Lung (tissue), 12 donors: ENCODE measurements around the gene ELP4. TPM values are rescaled to one million over a fixed set of nuclear protein-coding genes. Genes with fewer than 3 reads are reported as not detected.

Experiments
- ATAC-seq: fragments of 200-7000 bp; cut with Tn5 transposase; one replicate; pipeline ENCODE4 v1.9.1; 2020; ENCODE audit warnings: moderate number of reproducible peaks; ENCODE audit not compliant: insufficient read depth, low FRiP score
- DNase-seq, 3 donors: peaks; one replicate each; pipeline ENCODE4 v3.0.0-alpha.2; 2013 to 2017
- H3K27ac ChIP-seq, 2 donors: one replicate each; pipeline ENCODE4 v1.5.1; 2013; ENCODE audit warnings: mild to moderate bottlenecking in 2 of 2, moderate library complexity in 2 of 2, control low read depth in 1 of 2, inconsistent platforms in 1 of 2, low read depth in 1 of 2, low read length in 1 of 2
- H3K27me3 ChIP-seq, 3 donors: one replicate each; pipeline ENCODE4 v1.5.1; 2013; ENCODE audit warnings: low read length in 2 of 3; ENCODE audit not compliant: control insufficient read depth in 3 of 3, insufficient read depth in 3 of 3
- H3K36me3 ChIP-seq, 4 donors: one replicate each; pipeline ENCODE4 v1.5.1; 2013; ENCODE audit warnings: low read length in 4 of 4, mild to moderate bottlenecking in 1 of 4, moderate library complexity in 1 of 4; ENCODE audit not compliant: control insufficient read depth in 4 of 4, insufficient read depth in 4 of 4
- H3K4me1 ChIP-seq, 5 donors: one replicate each; pipeline ENCODE4 v1.5.1; 2013; ENCODE audit warnings: low read length in 5 of 5, mild to moderate bottlenecking in 2 of 5, moderate library complexity in 1 of 5; ENCODE audit not compliant: control insufficient read depth in 5 of 5, insufficient read depth in 5 of 5
- H3K4me3 ChIP-seq: one replicate; pipeline ENCODE4 v1.5.1; 2013; ENCODE audit warnings: mild to moderate bottlenecking, control low read depth, moderate library complexity
- H3K9ac ChIP-seq, 2 donors: one replicate each; pipeline ENCODE4 v1.5.1; 2013; ENCODE audit warnings: low read length in 2 of 2, control low read depth in 1 of 2; ENCODE audit not compliant: insufficient read depth in 1 of 2
- H3K9me3 ChIP-seq, 4 donors: one replicate each; pipeline ENCODE4 v1.5.1; 2013; ENCODE audit warnings: low read length in 3 of 4, mild to moderate bottlenecking in 1 of 4, moderate library complexity in 1 of 4; ENCODE audit not compliant: control insufficient read depth in 4 of 4, insufficient read depth in 3 of 4
- WGBS, 2 donors: extraction: QIAGEN DNeasy Blood & Tissue Kit; methylation state at CpG; one replicate each; pipeline ENCODE4 v1.1.7; 2013; 5-methylcytosine and 5-hydroxymethylcytosine counted together
- polyA plus RNA-seq, 2 donors: library from polyadenylated mRNA; stranded (reverse); fragments of 200-250 nt; gene quantifications; one replicate each; pipeline ENCODE4 v1.2.1, GENCODE V29; 2013
- total RNA-seq, 2 donors: library from RNA; depleted of rRNA in 1 of 2; stranded (reverse); fragments of >200 nt in 1 of 2; gene quantifications; one replicate each; pipeline ENCODE4 v1.2.1, GENCODE V29; 2014 to 2021
- TF ChIP-seq, protein P1 (sequence below): IDR thresholded peaks from 2 replicates; pipeline ENCODE4 v1.5.1; 2012; ENCODE audit warnings: mild to moderate bottlenecking; ENCODE audit errors: control extremely low read depth, extremely low read depth
- donor health status: control.
- donor health status: control.
- donor health status: Bipolar disorder and iron deficiency.
- donor health status: healthy.
- donor health status: DM: yes; HTN: yes; CAD: no.

The ELP4 gene
- total and polyA plus RNA-seq, 4 donors: 7.7 to 47.8 (median 13.7) TPM

DNA sequence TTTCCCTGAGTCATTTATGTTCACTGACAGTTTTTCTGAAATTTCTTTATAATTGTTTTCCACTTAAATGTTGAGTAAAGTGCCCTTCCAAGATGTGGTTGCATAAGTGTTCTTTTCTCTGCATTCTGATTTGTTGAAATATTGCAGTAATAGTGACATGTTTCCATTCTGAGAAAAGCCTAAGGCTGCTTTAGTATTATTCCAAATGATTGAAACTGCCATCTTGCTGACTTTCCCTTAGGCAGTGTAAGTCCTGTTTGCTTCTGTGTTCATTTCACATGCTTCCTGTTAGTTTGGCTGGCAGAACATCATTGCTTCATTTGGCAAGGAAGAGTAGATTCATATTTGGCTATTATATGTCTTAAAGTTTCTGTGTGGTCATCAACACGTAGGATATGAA lies 146.5 kb downstream of the ELP4 start:
- TF ChIP-seq, protein P1, sequence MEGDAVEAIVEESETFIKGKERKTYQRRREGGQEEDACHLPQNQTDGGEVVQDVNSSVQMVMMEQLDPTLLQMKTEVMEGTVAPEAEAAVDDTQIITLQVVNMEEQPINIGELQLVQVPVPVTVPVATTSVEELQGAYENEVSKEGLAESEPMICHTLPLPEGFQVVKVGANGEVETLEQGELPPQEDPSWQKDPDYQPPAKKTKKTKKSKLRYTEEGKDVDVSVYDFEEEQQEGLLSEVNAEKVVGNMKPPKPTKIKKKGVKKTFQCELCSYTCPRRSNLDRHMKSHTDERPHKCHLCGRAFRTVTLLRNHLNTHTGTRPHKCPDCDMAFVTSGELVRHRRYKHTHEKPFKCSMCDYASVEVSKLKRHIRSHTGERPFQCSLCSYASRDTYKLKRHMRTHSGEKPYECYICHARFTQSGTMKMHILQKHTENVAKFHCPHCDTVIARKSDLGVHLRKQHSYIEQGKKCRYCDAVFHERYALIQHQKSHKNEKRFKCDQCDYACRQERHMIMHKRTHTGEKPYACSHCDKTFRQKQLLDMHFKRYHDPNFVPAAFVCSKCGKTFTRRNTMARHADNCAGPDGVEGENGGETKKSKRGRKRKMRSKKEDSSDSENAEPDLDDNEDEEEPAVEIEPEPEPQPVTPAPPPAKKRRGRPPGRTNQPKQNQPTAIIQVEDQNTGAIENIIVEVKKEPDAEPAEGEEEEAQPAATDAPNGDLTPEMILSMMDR: no peak
- H3K9me3 ChIP-seq: no peaks in the 10 kb centered on the region
- H3K4me3 ChIP-seq: no peak overlapping the region
- no peak overlapping the region for H3K9ac ChIP-seq
- WGBS, 2 donors: 82 to 91% methylated on average over 1 of the region's 1 CpG
- H3K36me3 ChIP-seq: peaks cover 0 to 3% (median 0%) of the 10 kb centered on the region in 4 donors
- ATAC-seq (no peak), DNase-seq (no peak)
- no peak overlapping the region for H3K27ac ChIP-seq
- peaks cover 0 to 4% (median 0%) of the 10 kb centered on the region in 5 donors for H3K4me1 ChIP-seq
- H3K27me3 ChIP-seq: peaks cover 0 to 5% (median 3%) of the 10 kb centered on the region in 3 donors

DNA sequence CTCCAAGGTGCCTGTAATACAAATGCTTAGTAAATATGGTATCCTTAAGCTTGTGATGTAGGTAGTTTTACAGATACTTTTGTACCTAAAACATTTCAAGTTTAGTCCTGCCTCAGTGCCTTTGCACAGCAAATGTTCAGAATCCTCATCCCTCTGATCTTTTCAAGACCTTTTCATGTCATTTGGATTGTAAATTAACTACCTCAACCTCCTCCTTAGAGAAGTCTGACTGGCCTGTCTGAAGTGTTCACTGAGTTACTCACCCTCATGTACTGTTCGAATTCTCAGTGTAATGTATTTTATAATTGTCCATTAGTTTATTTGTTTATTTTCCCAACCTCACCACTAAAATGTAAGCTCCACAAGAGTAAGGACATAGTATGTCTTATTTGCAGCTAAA lies 147.5 kb downstream of the ELP4 start:
- H3K9me3 ChIP-seq: no peaks in the 10 kb centered on the region
- H3K27me3 ChIP-seq: peaks cover 0 to 5% (median 3%) of the 10 kb centered on the region in 3 donors
- 97 to 98% methylated on average over 1 of the region's 1 CpG for WGBS, 2 donors
- H3K27ac ChIP-seq: no peak overlapping the region
- DNase-seq (no peak), ATAC-seq (no peak)
- peaks cover 0 to 3% (median 0%) of the 10 kb centered on the region in 4 donors for H3K36me3 ChIP-seq
- H3K4me1 ChIP-seq: no peaks in the 10 kb centered on the region
- no peak overlapping the region for H3K4me3 ChIP-seq
- H3K9ac ChIP-seq: no peak overlapping the region
- TF ChIP-seq, protein P1: no peak

DNA sequence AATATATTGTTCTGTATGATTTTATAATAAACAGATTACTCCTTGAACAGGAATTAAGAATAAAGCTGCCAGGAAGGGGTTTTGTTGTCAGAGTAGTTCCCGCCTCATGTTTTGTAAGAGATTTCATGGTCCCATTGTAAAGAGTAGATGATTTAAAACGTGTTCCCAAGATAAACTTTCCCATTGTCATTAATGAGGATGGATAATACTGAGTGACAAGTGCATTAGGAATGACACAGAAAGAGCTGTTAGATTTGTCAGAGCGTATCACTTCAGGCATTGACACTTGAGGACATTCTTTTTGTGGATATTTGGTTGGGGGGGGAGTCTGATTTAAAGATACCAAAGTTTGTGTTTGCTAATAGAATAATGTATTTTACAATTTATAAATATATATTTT lies 154.6 kb downstream of the ELP4 start:
- no peak overlapping the region for H3K4me3 ChIP-seq
- H3K4me1 ChIP-seq: no peaks in the 10 kb centered on the region
- H3K36me3 ChIP-seq: no peaks in the 10 kb centered on the region
- WGBS, 2 donors: 72 to 86% methylated on average over 3 of the region's 3 CpGs
- no peak overlapping the region for H3K27ac ChIP-seq
- no peak for ATAC-seq
- DNase-seq: no peak
- no peak overlapping the region for H3K9ac ChIP-seq
- TF ChIP-seq, protein P1: no peak
- H3K9me3 ChIP-seq: no peaks in the 10 kb centered on the region
- no peaks in the 10 kb centered on the region for H3K27me3 ChIP-seq

DNA sequence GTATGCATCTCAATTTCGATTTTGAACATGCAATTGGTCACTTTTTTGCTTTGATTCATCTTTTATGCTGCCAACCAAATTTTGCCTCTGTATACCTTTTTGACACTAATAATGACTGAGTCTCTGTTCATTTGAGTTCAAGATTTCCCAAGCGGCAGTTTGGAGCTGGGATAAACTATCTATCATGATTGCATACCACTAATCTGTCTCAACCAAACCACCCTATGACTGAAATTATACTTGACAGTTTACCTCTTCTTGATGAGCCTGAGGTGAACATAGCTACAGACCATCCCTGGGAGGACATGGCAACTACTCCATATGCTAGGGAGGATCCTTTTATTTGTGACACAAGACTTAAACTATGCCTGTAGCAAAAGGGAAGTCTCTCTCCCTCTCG lies 155.4 kb downstream of the ELP4 start:
- H3K27ac ChIP-seq: no peak overlapping the region
- TF ChIP-seq, protein P1: no peak
- H3K4me1 ChIP-seq: no peaks in the 10 kb centered on the region
- DNase-seq: no peak
- no peaks in the 10 kb centered on the region for H3K36me3 ChIP-seq
- ATAC-seq: no peak
- H3K27me3 ChIP-seq: no peaks in the 10 kb centered on the region
- H3K9ac ChIP-seq: no peak overlapping the region
- WGBS, 2 donors: 97 to 98% methylated on average over 3 of the region's 3 CpGs
- H3K4me3 ChIP-seq: no peak overlapping the region
- no peaks in the 10 kb centered on the region for H3K9me3 ChIP-seq
